Body of pancreas (tissue), 4 donors: ENCODE measurements around the gene COL19A1. TPM values are rescaled to one million over a fixed set of nuclear protein-coding genes. Genes with fewer than 3 reads are reported as not detected.

Experiments used
- ATAC-seq: fragments of 150-250 bp; one replicate; pipeline ENCODE4 v1.9.1; 2016
- DNase-seq, 4 donors: peaks; one replicate each; pipeline ENCODE4 v3.0.0-alpha.2; 2019
- H3K27ac ChIP-seq, 4 donors: fragments of 200-600 bp; sonication (generic); 1 replicate in 3 of 4; 2 replicates in 1 of 4; pipeline versions ENCODE4 v1.5.1 to v1.6.1; 2016 to 2019; ENCODE audit warnings: mild to moderate bottlenecking in 1 of 4, mixed read lengths in 1 of 4, moderate library complexity in 1 of 4
- H3K27me3 ChIP-seq, 2 donors: fragments of 200-600 bp; sonication (generic); one replicate each; pipeline ENCODE4 v1.6.0; 2016; ENCODE audit warnings: mild to moderate bottlenecking in 1 of 2
- H3K36me3 ChIP-seq, 2 donors: fragments of 200-600 bp; sonication (generic); replicated peaks in 1 of 2; 2 replicates each; pipeline ENCODE4 v1.5.1; 2016; ENCODE audit warnings: low read depth in 2 of 2; ENCODE audit not compliant: insufficient read depth in 1 of 2
- H3K4me1 ChIP-seq: fragments of 200-600 bp; sonication (generic); one replicate; pipeline ENCODE4 v1.6.0; 2016
- H3K4me3 ChIP-seq, 2 donors: fragments of 200-600 bp; sonication (generic); 1 replicate in 1 of 2; 2 replicates in 1 of 2; pipeline ENCODE4 v1.5.1; 2016 to 2019
- H3K9me3 ChIP-seq, 3 donors: fragments of 200-600 bp; sonication (generic); 1 replicate in 2 of 3; 2 replicates in 1 of 3; pipeline ENCODE4 v1.5.1; 2016
- CTCF ChIP-seq, 7 experiments: fragments of 450-650 bp in 4 of 7; fragments of 200-600 bp in 3 of 7; sonication (generic) in 3 of 7; IDR thresholded peaks; one replicate each; pipeline ENCODE4 v1.5.1; 2016 to 2019; ENCODE audit warnings: antibody characterized with exemption in 7 of 7
- POLR2A ChIP-seq, 3 donors: fragments of 450-650 bp; IDR thresholded peaks; one replicate each; pipeline ENCODE4 v1.6.1; 2016; ENCODE audit warnings: antibody characterized with exemption in 3 of 3, mild to moderate bottlenecking in 2 of 3
- WGBS, 2 donors: methylation state at CpG; one replicate each; pipeline ENCODE4 v1.1.5; 2017; 5-methylcytosine and 5-hydroxymethylcytosine counted together
- intact Hi-C: fragments of 100-400 bp; cut with DNase I; formaldehyde crosslinking; loops from one replicate; pipeline ENCODE4 v1.15.1; 2023
- total RNA-seq, 2 donors: library from RNA; depleted of rRNA; stranded (reverse); fragments of >200 nt; gene quantifications; one replicate each; pipeline ENCODE4 v1.1.0, GENCODE V29; 2016

Gene COL19A1
- total RNA-seq, 2 donors from 2014 or later: 0.26 to 1.6 TPM

- no peaks in the 10 kb centered on the region for H3K36me3 ChIP-seq
- ATAC-seq (no peak), DNase-seq (no peak)
- 50 to 51% methylated on average over 1 of the region's 1 CpG for WGBS, 2 donors
- intact Hi-C loops: no loop called here
- H3K27ac ChIP-seq: no peak overlapping the region
- H3K4me3 ChIP-seq: no peak overlapping the region
- H3K27me3 ChIP-seq: no peaks in the 10 kb centered on the region
- no peak for TF ChIP-seq POLR2A (IDR thresholded peaks at IDR 0.05)
- no peak for TF ChIP-seq CTCF (IDR thresholded peaks at IDR 0.05)
- H3K4me1 ChIP-seq: peaks cover 8% of the 10 kb centered on the region
- H3K9me3 ChIP-seq: no peaks in the 10 kb centered on the region
Measured at GRCh38 chr6:70041411-70041810, 175.1 kb downstream of the COL19A1 start.

GRCh38 chr6:70045413-70045812 lies 179.1 kb downstream of the COL19A1 start:
- intact Hi-C loops: no loop called here
- WGBS, 2 donors: 67 to 71% methylated on average over 3 of the region's 3 CpGs
- Histone ChIP-seq H3K36me3 (no peaks in the 10 kb centered on the region), H3K27ac (no peak overlapping the region), H3K4me1 (peaks cover 9% of the 10 kb centered on the region), H3K27me3 (no peaks in the 10 kb centered on the region), H3K4me3 (no peak overlapping the region), H3K9me3 (no peaks in the 10 kb centered on the region)
- no peak for ATAC-seq
- no peak for DNase-seq
- no peak for TF ChIP-seq CTCF (IDR thresholded peaks at IDR 0.05)
- no peak for TF ChIP-seq POLR2A (IDR thresholded peaks at IDR 0.05)

- 73 to 82% methylated on average over 5 of the region's 5 CpGs for WGBS, 2 donors
- Histone ChIP-seq H3K27me3 (no peaks in the 10 kb centered on the region), H3K4me3 (no peak overlapping the region), H3K9me3 (no peaks in the 10 kb centered on the region), H3K27ac (no peak overlapping the region), H3K36me3 (no peaks in the 10 kb centered on the region), H3K4me1 (peaks cover under 1% of the 10 kb centered on the region)
- TF ChIP-seq CTCF (IDR thresholded peaks at IDR 0.05) (no peak), POLR2A (IDR thresholded peaks at IDR 0.05) (no peak)
- DNase-seq (no peak), ATAC-seq (no peak)
- intact Hi-C loops: no loop called here
Measured at GRCh38 chr6:70051197-70052124, 185.1 kb downstream of the COL19A1 start.

GRCh38 chr6:70059039-70059719 lies 192.8 kb downstream of the COL19A1 start:
- H3K4me1 ChIP-seq: peaks cover 16% of the 10 kb centered on the region
- DNase-seq: no peak
- 10 to 13% methylated on average over 2 of the region's 2 CpGs for WGBS, 2 donors
- intact Hi-C loops: no loop called here
- H3K36me3 ChIP-seq: no peaks in the 10 kb centered on the region
- no peaks in the 10 kb centered on the region for H3K9me3 ChIP-seq
- peak; percentile 53 for ATAC-seq
- no peak overlapping the region for H3K27ac ChIP-seq
- no peak overlapping the region for H3K4me3 ChIP-seq
- TF ChIP-seq POLR2A (IDR thresholded peaks at IDR 0.05) (no peak), CTCF (IDR thresholded peaks at IDR 0.05) (no peak)
- H3K27me3 ChIP-seq: no peaks in the 10 kb centered on the region
